ENCODE results near the gene RNF40.

Gene RNF40

GRCh38 chr16:30740364-30741251, 21.5 kb upstream of the RNF40 start:
- DNase-seq, result peak; percentile 33

GRCh38 chr16:30741461-30741914, 20.6 kb upstream of the RNF40 start:
- peak; percentile 58 for DNase-seq

DNA sequence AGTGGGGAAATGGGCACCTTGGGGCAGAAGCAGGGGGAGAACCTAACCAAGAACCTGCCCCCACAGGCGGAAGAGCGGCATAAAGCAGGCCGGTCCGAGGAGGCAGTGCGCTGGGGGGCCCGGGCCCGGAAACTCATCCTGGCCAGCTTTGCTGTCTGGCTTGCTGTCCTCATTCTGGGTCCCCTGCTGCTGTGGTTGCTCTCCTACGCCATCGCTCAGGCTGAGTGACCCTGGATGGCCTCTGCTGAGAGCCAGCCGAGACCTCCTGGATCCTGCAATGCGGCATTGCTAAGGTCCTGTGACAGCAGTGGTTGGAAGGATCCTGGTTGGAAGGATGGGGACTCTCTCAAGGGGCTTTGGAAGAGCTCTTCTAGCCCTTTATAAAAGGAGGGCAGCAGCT, 18.4 kb upstream of the RNF40 start:
- no peak for DNase-seq

DNA sequence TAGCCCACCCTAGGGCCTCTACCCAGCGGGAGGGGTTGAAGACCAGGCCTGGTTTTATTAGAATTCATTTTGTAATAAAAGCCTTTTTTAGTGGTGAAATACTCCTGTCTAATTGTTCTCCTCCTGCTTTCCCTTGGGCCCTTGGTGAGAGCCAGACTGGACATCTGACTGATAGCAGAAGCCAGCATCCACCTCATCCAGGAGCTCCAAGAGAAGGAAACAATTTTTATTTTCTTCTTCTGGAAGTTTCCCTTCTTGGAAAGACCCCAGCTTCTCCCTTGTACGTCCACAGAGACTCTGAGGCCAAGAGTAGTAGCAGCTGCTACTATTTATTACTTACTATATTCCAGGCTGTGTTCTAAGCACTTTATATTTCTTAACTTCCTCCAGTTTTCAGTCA, 17.9 kb upstream of the RNF40 start:
- DNase-seq, result no peak

GRCh38 chr16:30745082-30745481, 17.0 kb upstream of the RNF40 start:
- DNase-seq, result no peak

DNA sequence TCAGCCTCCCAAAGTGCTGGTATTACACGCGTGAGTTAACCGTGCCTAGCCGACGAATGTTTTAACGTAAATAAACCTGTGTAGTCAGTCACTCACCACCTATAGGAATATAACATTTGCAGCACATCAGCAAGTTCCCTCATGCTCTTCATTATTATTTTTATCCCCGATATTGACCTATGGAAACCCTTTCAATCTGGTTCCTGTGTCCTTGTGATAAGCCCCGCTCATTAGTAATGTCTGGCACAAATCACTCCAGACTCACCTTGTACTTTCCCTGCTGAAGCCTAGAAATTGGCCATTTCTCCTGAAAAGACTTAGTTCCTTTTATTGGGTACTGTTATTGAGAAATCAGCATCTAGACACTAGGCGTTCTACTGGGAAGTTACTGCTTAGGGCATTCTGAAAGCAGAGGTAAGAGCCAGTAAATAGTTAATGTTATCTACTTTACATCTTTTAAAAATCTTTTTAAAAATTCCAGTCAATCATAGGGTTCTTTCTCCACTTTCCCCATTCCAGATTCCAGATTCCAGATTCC, 15.4 kb upstream of the RNF40 start:
- DNase-seq, result no peak

- no peak for DNase-seq
Measured at GRCh38 chr16:30747331-30747730, 14.8 kb upstream of the RNF40 start.

GRCh38 chr16:30747799-30748633, 14.1 kb upstream of the RNF40 start, which contains the start of gene PHKG2:
Gene PHKG2, plus strand, starts transcription at chr16:30748425. Its CDS starts 396 bp downstream, at chr16:30748821.
- DNase-seq, result peak; percentile 98

DNA sequence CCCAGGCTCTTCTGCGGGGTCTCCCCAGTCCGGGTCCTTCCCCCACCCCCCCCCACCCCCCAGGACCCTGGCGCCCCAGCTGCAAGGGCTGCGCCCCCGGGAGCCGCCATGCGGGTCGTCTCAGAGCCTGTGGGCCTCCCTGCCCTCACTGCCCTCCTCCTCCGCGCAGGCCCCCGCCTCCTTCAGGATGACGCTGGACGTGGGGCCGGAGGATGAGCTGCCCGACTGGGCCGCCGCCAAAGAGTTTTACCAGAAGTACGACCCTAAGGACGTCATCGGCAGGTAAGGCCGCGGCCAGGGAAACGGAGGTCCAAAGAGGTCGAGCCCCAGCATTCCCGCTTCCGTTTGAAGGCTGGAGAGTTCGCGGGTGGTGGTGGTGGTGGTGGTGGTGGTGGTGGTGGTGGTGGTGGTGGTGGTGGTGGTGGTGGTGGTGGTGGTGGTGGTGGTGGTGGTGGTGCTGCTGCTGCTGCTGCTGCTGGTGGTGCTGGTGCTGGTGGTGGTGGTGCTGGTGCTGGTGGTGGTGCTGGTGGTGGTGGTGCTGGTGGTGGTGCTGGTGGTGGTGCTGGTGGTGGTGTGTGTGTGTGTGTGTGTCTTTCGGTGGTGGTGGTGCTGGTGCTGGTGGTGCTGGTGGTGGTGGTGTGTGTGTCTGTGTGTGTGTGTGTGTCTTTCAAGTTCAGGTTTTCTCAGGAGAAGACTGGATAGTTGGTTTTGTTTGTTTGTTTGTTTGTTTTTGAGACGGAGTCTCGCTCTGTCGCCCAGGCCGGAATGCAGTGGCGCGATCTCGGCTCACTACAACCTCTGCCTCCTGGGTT, 13.3 kb upstream of the RNF40 start:
- no peak for DNase-seq

- DNase-seq, result no peak
Measured at GRCh38 chr16:30750201-30750600, 11.9 kb upstream of the RNF40 start.

- DNase-seq, result no peak
Measured at GRCh38 chr16:30750876-30751465, 11.2 kb upstream of the RNF40 start.

- no peak for DNase-seq
Measured at GRCh38 chr16:30753596-30753995, 8.5 kb upstream of the RNF40 start.

- DNase-seq, result no peak
Measured at GRCh38 chr16:30755955-30756780, 6.0 kb upstream of the RNF40 start.

DNA sequence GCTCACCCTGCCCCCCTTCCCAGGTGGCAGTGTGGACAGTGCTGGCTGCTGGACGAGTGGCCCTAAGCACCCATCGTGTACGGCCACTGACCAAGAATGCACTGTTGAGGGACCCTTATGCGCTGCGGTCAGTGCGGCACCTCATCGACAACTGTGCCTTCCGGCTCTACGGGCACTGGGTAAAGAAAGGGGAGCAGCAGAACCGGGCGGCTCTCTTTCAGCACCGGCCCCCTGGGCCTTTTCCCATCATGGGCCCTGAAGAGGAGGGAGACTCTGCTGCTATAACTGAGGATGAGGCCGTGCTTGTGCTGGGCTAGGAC, 5.4 kb upstream of the RNF40 start:
- no peak for DNase-seq

DNA sequence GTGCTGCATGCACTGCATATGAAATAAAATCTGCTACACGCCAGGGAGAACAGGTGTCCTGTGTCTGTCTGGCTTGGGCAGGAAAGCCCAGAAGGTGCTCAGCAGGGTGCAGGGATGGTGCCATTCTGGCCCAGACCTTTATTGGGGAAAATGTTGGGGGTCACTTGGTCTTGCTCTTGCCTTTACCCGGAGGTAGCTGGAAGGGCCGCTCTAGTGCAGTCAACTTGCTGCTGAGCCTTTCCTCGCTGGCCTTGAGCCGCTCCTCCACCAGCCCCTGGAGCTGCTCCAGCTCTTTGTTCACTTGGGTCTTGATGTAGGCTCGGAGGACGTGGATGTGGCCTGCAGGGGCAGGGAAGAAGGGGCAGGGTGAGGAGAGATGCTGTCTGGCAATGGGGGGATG, 4.8 kb upstream of the RNF40 start:
- DNase-seq, result no peak

DNA sequence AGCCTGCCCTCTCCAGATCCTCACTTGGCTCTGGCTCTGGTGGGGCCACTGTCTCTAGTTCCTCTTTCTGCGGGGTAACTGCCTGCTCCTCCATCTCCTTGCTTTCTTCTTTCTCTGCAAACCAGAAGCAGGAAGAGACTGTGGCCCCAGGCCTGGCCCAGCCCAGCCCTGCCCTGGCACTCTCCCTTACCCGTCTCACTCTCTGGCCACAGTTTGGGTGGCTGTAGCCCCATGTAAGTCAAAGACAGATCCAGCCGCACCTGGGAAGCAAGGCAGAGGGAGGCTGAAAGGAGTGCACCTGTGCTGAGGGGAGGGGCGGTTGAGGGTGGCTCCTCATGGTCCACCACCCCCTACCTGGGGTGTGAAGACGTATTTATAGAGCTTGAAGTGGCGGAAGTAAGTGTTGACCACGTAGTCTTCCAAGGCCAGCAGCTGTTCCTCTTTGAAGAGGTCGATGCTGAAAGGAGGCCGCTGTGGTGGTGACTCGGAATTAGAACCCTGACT, 3.1 kb upstream of the RNF40 start:
- no peak for DNase-seq

- no peak for DNase-seq
Measured at GRCh38 chr16:30760001-30760559, 2.0 kb upstream of the RNF40 start.

- DNase-seq, result no peak
Measured at GRCh38 chr16:30760577-30761426, 1.3 kb upstream of the RNF40 start.

GRCh38 chr16:30761427-30761927, 645 bp upstream of the RNF40 start:
- DNase-seq, result no peak

Measured in T1000 (cell line).